ENCODE results near the gene SIAH1.
"Not testable (repeated sequence)": the region's sequence is repeated elsewhere in the genome, so short reads cannot be mapped to it uniquely, and the experiment has no call there.

Gene SIAH1

GRCh38 chr16:48365025-48365600, 20.1 kb downstream of the SIAH1 start:
- DNase-seq, result no peak

DNA sequence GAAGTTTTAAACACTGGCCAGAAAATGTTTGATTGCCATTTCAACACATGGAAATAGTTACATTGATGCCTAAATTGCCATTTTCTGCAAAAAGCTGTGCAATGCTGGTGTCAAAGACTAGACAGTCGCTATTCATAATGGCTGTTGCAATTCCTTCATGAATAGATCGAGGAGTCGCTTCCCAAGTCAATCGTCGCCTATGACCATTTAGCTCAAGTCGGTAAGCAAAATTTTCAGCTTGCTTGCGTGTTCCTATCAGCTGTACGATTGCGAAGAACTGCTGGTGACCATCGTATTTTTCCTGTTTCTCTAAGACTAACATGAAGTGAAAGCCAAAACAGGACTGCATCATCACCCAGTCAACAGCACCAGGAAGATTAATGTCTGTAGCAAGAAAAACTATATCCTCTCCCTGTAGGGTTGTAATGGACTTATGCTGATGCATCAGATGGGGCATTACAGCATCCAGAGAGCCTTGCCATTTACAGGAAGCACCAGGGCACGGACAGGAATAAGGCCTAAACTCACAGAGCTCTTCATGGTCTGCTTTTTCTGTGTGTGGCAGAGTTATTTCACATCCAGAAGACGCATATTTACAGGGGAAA, 23.6 kb downstream of the SIAH1 start:
- DNase-seq, result no peak

- no peak for DNase-seq
Measured at GRCh38 chr16:48361012-48361411, 24.2 kb downstream of the SIAH1 start.

GRCh38 chr16:48359983-48360382, 25.2 kb downstream of the SIAH1 start:
- DNase-seq, result no peak

- no peak for DNase-seq
Measured at GRCh38 chr16:48358419-48358818, 26.8 kb downstream of the SIAH1 start.

DNA sequence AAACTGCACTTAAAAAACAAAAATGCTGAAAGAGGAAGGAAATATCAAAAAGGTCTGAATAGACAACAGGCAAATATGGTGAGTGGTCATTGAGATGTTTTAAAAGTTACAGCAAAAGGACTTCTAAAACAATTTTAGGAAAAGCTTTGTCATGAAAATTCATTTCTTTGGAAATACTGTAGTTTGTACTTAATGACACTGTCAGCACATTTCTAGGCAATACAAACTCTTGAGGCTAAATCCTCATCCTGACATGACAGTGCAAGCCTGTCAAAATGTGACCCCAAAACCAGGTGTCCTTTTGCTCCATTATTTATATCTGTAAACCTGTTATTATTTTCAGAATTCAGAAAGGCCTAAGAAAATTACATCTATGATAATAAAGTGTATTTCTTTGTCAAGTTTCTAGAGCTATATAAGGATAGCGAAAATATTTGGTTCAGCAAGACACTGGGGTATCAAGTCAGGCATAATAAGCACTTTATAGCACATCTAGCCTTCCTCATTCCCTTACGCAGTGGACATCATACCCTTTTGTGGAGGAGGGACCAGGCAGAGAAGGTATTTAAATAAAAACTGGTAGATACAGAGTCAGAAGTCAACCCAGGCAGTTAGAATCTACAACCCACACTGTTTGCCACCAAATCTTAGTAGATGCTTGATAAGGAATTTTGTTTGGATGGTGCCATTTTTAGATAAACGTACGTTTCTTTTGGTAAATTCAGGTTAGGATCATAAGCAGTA, 28.4 kb downstream of the SIAH1 start:
- DNase-seq, result no peak

DNA sequence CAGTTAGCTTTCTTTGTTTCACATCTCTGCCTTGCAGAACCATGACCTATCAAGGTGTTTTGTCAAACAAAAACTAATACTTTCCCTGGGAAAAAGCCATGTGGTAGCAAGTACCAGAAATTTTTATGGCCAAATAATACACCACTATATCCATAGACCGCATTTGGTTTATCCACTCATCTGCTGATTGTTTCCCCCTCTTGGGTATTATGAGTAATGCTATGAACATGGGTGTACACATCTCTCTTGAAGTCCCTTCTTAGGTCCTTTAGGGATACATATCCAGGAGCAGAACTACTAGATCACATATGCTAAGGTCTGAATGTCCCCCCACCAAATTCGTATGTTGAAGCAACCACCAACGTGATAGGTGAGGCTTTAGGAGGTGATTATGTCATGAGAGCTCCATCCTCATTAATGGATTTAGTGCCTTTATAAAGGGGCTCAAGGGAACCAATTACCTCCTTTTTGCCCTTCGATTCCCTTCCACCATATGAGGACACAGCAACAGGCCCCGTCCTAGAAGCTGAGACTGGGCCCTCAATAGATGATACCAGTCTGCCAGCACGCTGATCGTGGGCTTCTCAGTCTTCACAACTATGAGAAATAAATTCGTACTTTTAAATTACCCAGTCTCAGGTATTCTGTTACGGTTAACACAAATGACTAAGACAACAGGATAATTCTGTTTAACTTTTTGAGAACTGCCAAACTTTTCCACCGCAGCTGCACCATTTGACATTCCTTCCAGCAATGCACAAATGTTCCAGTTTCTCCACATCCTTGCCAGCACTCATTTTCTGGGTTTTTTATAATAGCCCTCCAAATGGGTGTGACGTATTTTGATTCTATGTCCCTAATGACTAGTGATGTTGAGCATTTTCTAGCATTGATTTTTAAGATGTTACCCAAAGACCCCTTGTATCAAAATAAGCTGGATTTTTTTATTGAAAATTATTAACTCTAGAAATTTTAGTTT, 30.0 kb downstream of the SIAH1 start:
- DNase-seq, result no peak

DNA sequence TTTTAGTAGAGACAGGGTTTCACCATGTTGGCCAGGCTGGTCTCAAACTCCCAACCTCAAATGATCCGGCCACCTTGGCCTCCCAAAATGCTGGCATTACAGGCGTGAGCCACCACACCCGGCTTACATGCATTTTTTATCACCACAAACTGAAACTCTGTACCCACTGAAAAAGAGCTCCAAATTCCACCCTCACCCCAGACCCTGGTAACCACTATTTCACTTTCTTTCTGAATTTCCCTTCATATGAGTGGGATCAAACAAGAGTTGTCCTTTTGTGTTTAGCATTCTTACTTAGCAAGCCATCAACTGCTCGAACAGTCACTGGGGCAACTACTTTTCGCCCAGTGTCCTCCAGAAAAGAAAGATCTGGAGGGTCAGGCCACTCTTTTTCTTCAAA, 30.8 kb downstream of the SIAH1 start:
- not testable (repeated sequence) for DNase-seq

GRCh38 chr16:48353565-48354163, 31.5 kb downstream of the SIAH1 start:
- DNase-seq, result peak; percentile 35

DNA sequence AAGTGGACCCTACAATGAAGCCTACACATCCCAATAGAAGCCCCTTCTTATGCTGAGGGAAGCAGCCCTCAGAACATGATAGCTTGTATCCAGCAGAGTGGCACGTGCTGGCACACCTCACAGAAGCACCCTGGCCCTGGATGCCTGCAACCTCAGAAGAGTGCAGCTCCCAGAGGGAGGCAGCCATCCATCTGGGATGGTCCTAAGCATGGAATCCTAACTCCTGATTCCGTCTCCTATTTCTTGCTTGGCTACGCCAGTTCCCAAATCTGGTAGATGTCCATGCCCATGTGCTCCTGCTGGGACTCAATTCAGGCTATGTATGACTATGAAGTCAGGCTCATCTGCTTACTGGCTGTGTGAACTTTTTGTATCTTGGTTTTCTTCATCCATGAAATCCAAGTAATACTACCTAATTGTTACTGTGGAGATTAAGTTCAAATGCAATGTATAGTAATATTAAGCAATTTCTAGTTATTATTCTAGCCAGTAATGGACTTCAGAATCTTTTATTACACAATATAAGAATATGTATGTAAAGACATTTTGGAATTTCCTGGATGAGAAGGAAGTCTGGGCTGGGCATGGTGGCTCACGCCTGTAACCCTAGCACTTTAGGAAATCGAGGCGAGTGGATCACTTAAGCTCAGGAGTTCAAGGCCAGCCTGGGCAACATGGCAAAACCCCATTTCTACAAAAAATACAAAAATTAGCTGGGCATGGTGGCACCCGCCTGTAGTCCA, 32.4 kb downstream of the SIAH1 start:
- DNase-seq, result no peak

DNA sequence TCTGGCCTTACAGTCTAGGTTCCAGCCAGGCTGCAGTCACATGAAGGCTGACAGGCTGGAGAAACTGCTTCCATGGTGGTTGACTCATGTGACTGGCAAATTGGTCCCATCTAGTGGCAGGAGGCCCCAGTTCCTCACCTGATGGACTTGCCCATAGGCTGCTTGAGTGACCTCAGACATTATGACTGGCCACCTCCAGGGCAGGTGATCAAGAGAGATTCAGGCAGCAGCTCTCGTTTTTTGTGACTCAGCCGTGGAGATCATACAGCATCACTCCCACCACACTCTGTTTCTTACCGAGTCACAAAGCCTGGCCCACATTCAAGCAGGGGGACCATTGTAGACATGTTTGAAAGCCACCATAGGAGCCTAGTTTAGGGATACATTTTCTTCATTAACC, 34.5 kb downstream of the SIAH1 start:
- DNase-seq, result no peak

- peak; percentile 74 for DNase-seq
Measured at GRCh38 chr16:48347980-48348379, 37.2 kb downstream of the SIAH1 start.

DNA sequence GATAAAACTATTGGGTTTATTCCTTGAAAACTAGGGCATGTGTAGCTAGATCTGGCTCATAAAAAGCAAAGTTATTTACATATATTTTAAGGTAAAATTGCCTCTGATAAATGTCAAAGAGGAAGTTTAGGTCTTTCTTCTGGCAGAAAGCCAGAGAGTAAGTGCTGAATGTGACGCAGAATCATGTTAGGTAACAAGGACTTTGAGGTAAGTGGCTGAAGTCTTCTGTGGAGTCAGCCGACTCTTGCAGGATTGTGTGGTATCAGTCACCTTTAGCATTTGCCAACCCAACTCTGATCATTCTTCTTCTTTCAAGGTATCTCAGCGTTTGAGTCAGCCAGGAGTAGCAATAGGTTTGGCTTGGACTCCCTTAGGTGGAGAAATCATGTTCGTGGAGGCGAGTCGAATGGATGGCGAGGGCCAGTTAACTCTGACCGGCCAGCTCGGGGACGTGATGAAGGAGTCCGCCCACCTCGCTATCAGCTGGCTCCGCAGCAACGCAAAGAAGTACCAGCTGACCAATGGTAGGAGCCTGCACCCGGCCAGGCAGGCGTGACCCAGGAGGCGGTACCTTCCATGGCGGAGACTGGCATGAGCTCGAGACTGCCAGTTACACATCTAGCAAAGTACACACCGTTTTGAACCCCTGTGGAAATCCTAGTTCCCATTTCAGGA, 37.9 kb downstream of the SIAH1 start:
- DNase-seq, result no peak

DNA sequence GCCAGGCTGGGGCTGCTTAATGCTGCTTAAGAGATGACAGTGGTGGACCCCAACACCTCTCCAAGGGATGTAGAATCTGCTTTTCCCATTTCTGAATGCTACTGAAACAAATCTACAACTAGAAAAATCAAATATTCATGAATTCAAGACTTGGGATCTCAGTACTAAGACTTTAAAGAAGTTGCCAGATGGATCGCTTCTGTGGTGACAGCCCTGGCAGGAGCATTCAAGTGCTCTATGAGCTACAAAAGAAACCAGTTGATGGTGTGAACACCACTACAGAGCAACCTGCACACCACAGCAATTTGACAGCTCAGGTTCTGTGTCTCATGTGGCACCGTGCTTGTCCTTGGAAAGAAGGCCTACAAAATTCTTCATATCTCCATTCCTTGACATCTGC, 42.6 kb downstream of the SIAH1 start:
- DNase-seq, result no peak

- no peak for DNase-seq
Measured at GRCh38 chr16:48340054-48340453, 45.2 kb downstream of the SIAH1 start.

DNA sequence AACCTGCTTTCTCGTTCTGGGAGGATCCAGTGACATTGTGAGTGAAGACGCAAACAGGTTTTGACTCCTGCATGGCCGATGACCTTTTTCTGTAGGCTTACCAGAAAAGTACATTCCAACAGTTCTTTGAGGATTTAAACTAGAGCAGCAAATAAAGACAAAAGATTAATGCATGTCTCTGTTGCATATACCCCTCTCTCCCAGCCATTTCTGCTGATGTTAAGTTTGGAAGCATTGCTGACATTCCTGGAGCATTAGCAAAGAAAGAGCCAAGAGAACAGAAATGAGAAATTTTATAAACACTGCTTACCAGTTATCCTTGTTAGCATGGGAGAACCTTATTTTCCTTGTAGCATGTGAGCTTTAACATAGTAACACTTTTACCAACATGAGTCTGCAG, 49.3 kb downstream of the SIAH1 start:
- DNase-seq, result no peak

- no peak for DNase-seq
Measured at GRCh38 chr16:48334325-48334724, 50.9 kb downstream of the SIAH1 start.

DNA sequence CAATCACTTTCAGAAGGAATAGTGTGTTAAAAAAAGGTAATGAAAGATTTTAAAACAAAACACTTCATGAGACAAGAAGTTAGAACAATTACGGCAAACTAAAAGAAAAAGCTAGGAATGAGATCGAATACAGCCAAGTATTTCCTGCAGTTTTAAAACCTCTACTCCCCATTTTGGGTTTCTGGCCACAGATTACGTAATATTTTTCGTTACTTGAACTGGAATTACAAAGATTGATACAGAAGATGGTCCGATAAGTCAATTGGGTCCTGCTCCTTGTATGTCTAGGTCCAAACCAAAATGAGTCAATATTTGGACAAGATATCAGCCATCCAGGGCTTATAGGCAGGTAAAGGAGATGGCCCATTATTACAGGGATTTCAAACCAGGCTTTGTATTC, 52.2 kb downstream of the SIAH1 start:
- no peak for DNase-seq

- no peak for DNase-seq
Measured at GRCh38 chr16:48330841-48331192, 54.4 kb downstream of the SIAH1 start.

DNA sequence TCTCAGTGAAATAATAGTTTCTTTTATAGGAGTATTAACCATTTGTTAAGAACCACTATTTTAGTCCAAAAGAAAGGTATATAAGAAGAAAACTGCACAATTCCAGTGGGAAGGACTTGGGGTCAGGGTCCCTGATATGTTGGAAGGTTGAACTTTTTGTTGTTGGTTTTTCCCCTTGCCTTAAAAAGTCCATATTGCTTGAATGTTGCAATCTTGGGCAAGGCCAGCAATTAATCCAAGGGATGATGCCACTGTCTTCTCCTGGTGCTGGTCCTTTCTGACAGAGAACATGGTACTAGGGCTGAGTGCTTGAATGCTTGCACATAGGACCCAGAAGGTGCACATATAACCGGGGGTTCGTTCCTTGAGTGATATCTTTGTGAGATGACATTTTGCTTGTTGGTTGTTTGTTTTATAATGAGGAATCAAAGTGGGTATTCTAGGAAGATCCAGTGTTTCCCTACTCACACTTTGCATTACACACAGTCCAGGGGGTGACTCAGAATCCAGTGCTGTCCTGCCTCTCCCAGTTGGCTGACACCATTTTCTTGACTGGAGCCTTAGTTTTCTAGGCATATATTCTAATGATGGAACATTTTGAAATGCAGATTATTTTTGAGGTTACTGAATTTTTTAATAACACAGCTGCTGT, 54.9 kb downstream of the SIAH1 start:
- DNase-seq, result no peak

GRCh38 chr16:48329138-48329537, 56.1 kb downstream of the SIAH1 start:
- no peak for DNase-seq

Measured in NCI-H524 treated with DMSO at 0.1 percent for 48 hours (cell line).